Panc1 (cell line): Measurements from ENCODE around the gene TSPYL4. TPM values are rescaled to one million over a fixed set of nuclear protein-coding genes. Genes with fewer than 3 reads are reported as not detected.

Source experiments
- ATAC-seq: fragments of 200-7000 bp; cut with Tn5 transposase; 2 replicates; pipeline ENCODE4 v1.9.1; 2020; ENCODE audit warnings: mild to moderate bottlenecking, moderate library complexity
- BruUV-seq: library from RNA; stranded (reverse); fragments of 400-500 nt; replicated peaks from 2 replicates; lab custom pipeline; 2021; lab: Mats Ljungman, UMichigan
- CTCF ChIA-PET: fragments of 300-600 bp; sonication (Branson Sonifier 250); formaldehyde crosslinking; loops from one replicate; lab custom pipeline; 2022; ENCODE audit warnings: antibody characterized with exemption; lab: Charles Lee
- POLR2A ChIA-PET: fragments of 300-600 bp; sonication (Branson Sonifier 250); formaldehyde crosslinking; loops from one replicate; lab custom pipeline; 2022; ENCODE audit warnings: antibody characterized with exemption; lab: Charles Lee
- DNase-seq: peaks from one replicate; pipeline ENCODE4 v3.0.0-alpha.2; 2010; ENCODE audit warnings: low read depth, low spot score
- H3K27ac ChIP-seq: 2 replicates; pipeline ENCODE4 v1.5.1; 2011; ENCODE audit warnings: mild to moderate bottlenecking, low read length, inconsistent platforms
- H3K27me3 ChIP-seq: fragments of 200-500 bp; sonication (Bioruptor generic); 2 replicates; pipeline ENCODE4 v1.6.0; 2014; ENCODE audit warnings: low read length, inconsistent platforms; ENCODE audit not compliant: control insufficient read depth, insufficient read depth
- H3K36me3 ChIP-seq: fragments of 200-500 bp; sonication (Bioruptor generic); 2 replicates; pipeline ENCODE4 v1.5.1; 2014; ENCODE audit warnings: inconsistent platforms, mild to moderate bottlenecking, low read length, moderate library complexity; ENCODE audit not compliant: control insufficient read depth, insufficient read depth
- H3K4me1 ChIP-seq: 2 replicates; pipeline ENCODE4 v1.5.1; 2011; ENCODE audit warnings: inconsistent platforms, mild to moderate bottlenecking, low read length, moderate library complexity; ENCODE audit not compliant: control insufficient read depth, insufficient read depth
- H3K4me3 ChIP-seq, 2 experiments: 2 replicates each; pipeline ENCODE4 v1.5.1; 2011 to 2012; ENCODE audit warnings: low read depth in 2 of 2, low read length in 2 of 2, mild to moderate bottlenecking in 2 of 2, inconsistent platforms in 1 of 2, moderate library complexity in 1 of 2
- H3K9me3 ChIP-seq: fragments of 200-500 bp; sonication (Bioruptor generic); 2 replicates; pipeline ENCODE4 v1.5.1; 2014; ENCODE audit warnings: low read depth, mild to moderate bottlenecking, inconsistent platforms, low read length, moderate library complexity; ENCODE audit not compliant: control insufficient read depth, insufficient read depth
- POLR2AphosphoS5 ChIP-seq: IDR thresholded peaks from 2 replicates; pipeline ENCODE4 v1.6.1; 2012; ENCODE audit warnings: mild to moderate bottlenecking, low read depth, low read length, moderate library complexity
- SIN3A ChIP-seq: IDR thresholded peaks from 2 replicates; pipeline ENCODE4 v1.6.1; 2012; ENCODE audit warnings: low read depth, mild to moderate bottlenecking, low read length, moderate library complexity, borderline replicate concordance; ENCODE audit not compliant: insufficient read depth
- TCF7L2 ChIP-seq: IDR thresholded peaks from 2 replicates; pipeline ENCODE4 v1.6.1; 2011; ENCODE audit warnings: mild to moderate bottlenecking, low read depth, low read length, inconsistent platforms
- in situ Hi-C: cut with HindIII; loops from 2 replicates; pipeline ENCODE4 v1.10.0; 2016; ENCODE audit warnings: low sequenced_read_pairs, low pct_unique_long_range_greater_than_20kb
- intact Hi-C: fragments of 100-400 bp; cut with micrococcal nuclease; formaldehyde crosslinking; loops from one replicate; pipeline ENCODE4 v1.10.0; 2022; ENCODE audit not compliant: unreplicated experiment
- total RNA-seq: library from RNA; stranded (reverse); gene quantifications from one replicate; pipeline ENCODE4 v1.2.1, GENCODE V29; 2021; ENCODE audit not compliant: unreplicated experiment
- TF ChIP-seq, protein P1 (sequence below), 2 experiments: IDR thresholded peaks; 2 replicates each; pipeline ENCODE4 v1.6.1; 2011 to 2012; ENCODE audit warnings: low read depth in 2 of 2, control low read depth in 1 of 2, low read length in 1 of 2, mild to moderate bottlenecking in 1 of 2, moderate library complexity in 1 of 2; ENCODE audit not compliant: insufficient read depth in 1 of 2
- TF ChIP-seq, protein P2 (sequence below): fragments of 450-650 bp; IDR thresholded peaks from 2 replicates; pipeline ENCODE4 v1.5.1; 2017; ENCODE audit warnings: mild to moderate bottlenecking

Gene TSPYL4
- total RNA-seq, 1 experiment from 2014 or later = 7.6 TPM

DNA sequence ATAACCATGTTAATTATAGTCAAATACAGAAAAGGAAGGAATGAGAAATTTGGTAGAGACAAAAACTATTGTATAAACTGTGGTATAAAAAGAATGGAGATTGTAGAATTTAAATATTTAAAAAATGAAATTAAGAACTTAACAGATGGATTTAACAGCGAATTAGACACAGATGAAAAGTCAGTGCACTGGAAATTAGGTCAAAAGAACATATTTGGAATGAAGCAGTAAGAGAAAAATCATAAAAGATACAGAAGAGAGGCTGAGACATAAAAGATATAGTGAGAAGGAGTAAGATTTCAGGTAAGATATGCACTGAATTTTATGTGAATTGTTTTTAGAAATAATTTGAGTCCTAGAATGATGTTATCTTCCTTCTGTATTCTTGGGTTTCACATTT is 14.0 kb downstream of the TSPYL4 start:
- no peaks in the 10 kb centered on the region for H3K4me1 ChIP-seq
- DNase-seq = no peak
- in situ Hi-C loops = no loop called here
- TF ChIP-seq, protein P1, sequence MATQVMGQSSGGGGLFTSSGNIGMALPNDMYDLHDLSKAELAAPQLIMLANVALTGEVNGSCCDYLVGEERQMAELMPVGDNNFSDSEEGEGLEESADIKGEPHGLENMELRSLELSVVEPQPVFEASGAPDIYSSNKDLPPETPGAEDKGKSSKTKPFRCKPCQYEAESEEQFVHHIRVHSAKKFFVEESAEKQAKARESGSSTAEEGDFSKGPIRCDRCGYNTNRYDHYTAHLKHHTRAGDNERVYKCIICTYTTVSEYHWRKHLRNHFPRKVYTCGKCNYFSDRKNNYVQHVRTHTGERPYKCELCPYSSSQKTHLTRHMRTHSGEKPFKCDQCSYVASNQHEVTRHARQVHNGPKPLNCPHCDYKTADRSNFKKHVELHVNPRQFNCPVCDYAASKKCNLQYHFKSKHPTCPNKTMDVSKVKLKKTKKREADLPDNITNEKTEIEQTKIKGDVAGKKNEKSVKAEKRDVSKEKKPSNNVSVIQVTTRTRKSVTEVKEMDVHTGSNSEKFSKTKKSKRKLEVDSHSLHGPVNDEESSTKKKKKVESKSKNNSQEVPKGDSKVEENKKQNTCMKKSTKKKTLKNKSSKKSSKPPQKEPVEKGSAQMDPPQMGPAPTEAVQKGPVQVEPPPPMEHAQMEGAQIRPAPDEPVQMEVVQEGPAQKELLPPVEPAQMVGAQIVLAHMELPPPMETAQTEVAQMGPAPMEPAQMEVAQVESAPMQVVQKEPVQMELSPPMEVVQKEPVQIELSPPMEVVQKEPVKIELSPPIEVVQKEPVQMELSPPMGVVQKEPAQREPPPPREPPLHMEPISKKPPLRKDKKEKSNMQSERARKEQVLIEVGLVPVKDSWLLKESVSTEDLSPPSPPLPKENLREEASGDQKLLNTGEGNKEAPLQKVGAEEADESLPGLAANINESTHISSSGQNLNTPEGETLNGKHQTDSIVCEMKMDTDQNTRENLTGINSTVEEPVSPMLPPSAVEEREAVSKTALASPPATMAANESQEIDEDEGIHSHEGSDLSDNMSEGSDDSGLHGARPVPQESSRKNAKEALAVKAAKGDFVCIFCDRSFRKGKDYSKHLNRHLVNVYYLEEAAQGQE (IDR thresholded peaks at IDR 0.05; ENCODE audit: insufficient read depth in 1 of 2, low read depth in 2 of 2, low read length in 1 of 2) = no peak
- TF ChIP-seq, protein P2, sequence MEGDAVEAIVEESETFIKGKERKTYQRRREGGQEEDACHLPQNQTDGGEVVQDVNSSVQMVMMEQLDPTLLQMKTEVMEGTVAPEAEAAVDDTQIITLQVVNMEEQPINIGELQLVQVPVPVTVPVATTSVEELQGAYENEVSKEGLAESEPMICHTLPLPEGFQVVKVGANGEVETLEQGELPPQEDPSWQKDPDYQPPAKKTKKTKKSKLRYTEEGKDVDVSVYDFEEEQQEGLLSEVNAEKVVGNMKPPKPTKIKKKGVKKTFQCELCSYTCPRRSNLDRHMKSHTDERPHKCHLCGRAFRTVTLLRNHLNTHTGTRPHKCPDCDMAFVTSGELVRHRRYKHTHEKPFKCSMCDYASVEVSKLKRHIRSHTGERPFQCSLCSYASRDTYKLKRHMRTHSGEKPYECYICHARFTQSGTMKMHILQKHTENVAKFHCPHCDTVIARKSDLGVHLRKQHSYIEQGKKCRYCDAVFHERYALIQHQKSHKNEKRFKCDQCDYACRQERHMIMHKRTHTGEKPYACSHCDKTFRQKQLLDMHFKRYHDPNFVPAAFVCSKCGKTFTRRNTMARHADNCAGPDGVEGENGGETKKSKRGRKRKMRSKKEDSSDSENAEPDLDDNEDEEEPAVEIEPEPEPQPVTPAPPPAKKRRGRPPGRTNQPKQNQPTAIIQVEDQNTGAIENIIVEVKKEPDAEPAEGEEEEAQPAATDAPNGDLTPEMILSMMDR = no peak
- 0 out of 2 replicates have a peak, but pooled peaks cover 6% of the 10 kb centered on the region for H3K36me3 ChIP-seq
- no peak overlapping the region for H3K27ac ChIP-seq
- H3K9me3 ChIP-seq = no peaks in the 10 kb centered on the region
- CTCF ChIA-PET = no interaction called here
- no peak for ATAC-seq
- H3K4me3 ChIP-seq = no peak overlapping the region
- no TSS peak for BruUV-seq
- intact Hi-C loops = no loop called here
- POLR2A ChIA-PET = no interaction called here
- H3K27me3 ChIP-seq = no peaks in the 10 kb centered on the region

DNA sequence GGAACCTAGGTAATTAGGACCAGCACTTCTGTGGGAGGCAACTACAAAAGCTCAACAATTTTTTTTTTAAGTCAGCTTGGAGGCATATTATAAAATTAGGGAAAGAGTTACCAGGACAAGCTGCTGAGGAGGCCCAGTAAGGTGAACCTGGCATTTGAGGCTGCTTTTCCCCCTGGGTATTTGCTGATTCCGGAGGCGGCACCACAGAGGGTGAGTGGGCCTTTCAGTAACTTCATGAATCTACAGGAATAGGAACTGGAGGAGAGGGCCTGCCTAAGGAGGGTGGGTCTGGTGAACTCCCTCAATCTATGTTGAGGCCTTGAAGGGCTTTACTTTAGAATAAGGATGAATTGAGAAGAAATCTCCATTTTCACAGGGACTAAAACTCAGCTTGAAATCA is 14.6 kb downstream of the TSPYL4 start:
- intact Hi-C loops = no loop called here

DNA sequence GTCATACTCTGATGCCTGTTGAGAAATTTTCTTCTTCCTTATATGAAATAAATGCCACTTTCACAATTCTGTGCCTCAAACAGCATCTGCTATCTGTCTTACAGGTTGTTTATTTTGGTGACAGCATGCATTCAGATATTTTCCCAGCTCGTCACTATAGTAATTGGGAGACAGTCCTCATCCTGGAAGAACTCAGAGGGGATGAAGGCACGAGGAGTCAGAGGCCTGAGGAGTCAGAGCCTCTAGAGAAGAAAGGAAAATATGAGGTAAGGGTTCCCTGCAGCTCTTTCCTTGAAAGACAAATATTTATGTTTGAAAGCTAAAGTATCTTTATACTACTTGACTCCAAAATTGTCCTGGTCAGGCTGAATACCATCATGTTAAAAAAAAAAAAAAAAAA is 15.8 kb downstream of the TSPYL4 start:
- intact Hi-C loops = no loop called here
- H3K27ac ChIP-seq = no peak overlapping the region
- TF ChIP-seq, protein P1 (IDR thresholded peaks at IDR 0.05; ENCODE audit: insufficient read depth in 1 of 2, low read depth in 2 of 2, low read length in 1 of 2) = no peak
- TF ChIP-seq, protein P2 = no peak
- TF ChIP-seq SIN3A (no peak), POLR2AphosphoS5 (no peak), TCF7L2 (no peak)
- DNase-seq (no peak), ATAC-seq (no peak)
- ChIA-PET CTCF (no interaction called here), POLR2A (no interaction called here)
- BruUV-seq = no TSS peak
- H3K27me3 ChIP-seq = no peaks in the 10 kb centered on the region
- no peaks in the 10 kb centered on the region for H3K9me3 ChIP-seq
- no peak overlapping the region for H3K4me3 ChIP-seq
- in situ Hi-C loops = no loop called here
- H3K4me1 ChIP-seq = no peaks in the 10 kb centered on the region
- H3K36me3 ChIP-seq = 0 out of 2 replicates have a peak, but pooled peaks cover 3% of the 10 kb centered on the region

More for the DNA sequence above, 14.6 kb downstream of the TSPYL4 start:
- DNase-seq (no peak), ATAC-seq (no peak)
- BruUV-seq = no TSS peak
- Histone ChIP-seq H3K4me1 (no peaks in the 10 kb centered on the region), H3K27ac (no peak overlapping the region), H3K4me3 (no peak overlapping the region), H3K36me3 (0 out of 2 replicates have a peak, but pooled peaks cover 3% of the 10 kb centered on the region), H3K27me3 (no peaks in the 10 kb centered on the region), H3K9me3 (no peaks in the 10 kb centered on the region)
- in situ Hi-C loops = no loop called here
- TF ChIP-seq, protein P2 = no peak
- TF ChIP-seq TCF7L2 = no peak
- POLR2A ChIA-PET = no interaction called here
- CTCF ChIA-PET = no interaction called here
